ENCODE data around the gene SPINK14.

SPINK14 gene, protein sequence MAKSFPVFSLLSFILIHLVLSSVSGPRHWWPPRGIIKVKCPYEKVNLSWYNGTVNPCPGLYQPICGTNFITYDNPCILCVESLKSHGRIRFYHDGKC

DNA sequence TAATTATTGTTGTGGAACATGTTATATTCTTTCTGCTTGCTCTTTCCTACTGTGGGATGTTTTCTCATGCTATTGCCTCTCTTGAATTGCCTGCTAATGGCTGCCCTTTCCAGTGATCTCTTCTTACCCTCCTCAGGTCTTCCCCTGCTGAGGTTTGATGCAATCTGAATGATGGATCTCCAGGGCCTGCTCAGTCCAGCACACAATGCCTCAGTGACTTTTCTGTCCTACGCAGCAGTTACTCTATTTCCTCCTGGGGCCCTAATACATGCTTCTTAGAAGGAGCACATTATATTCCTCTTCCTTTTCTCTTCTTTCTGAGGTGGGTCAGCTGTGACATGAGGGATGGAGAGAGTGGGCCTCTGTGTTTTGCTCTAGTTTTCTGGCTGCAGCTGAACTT, at the start of gene SPINK14:
SPINK14 (plus strand) TSS at position 301 of the 400 bp plus-strand sequence. CDS start 1,187 bp downstream, outside the sequence.
- DNase-seq (ENCODE audit: low spot score), result no peak

DNA sequence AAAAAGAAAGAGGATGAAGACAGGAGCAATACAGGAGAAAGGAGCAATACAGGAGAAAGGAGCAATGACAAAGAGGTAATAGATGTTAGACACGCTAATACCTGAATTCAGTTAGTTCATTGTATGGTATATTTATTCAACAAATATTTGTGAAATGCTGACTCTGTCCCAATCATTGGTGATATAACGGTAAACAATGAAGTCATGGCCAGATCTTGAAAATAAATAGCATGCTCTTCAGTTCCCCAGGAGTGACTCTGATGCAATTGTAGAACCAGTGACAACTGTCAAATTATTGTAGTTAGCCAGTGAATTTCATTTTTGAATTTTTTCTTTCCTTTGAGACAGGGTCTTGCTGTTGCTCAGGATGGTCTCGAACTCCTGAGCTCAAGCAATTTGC, 48.0 kb upstream of the SPINK14 start:
- no peak for DNase-seq (ENCODE audit: low spot score)

DNA sequence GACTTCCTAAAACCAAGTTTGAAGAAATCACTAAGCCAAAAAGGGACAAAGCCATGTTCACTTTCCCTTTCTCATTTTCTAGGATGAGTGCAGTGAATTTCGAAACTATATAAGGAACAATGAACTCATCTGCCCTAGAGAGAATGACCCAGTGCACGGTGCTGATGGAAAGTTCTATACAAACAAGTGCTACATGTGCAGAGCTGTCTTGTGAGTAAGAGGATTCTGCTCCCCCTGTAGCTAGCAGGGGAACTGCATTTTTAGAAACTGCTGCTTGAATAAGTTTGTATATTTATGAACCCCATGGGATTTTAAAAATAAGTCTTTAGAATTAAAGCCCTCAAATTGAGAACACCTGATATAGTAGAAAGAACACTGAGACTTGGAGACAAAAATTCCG, 42.7 kb upstream of the SPINK14 start:
- peak; percentile 14 for DNase-seq (ENCODE audit: low spot score)

GRCh38 chr5:148135091-148136048, 33.0 kb upstream of the SPINK14 start:
- no peak for DNase-seq (ENCODE audit: low spot score)

DNA sequence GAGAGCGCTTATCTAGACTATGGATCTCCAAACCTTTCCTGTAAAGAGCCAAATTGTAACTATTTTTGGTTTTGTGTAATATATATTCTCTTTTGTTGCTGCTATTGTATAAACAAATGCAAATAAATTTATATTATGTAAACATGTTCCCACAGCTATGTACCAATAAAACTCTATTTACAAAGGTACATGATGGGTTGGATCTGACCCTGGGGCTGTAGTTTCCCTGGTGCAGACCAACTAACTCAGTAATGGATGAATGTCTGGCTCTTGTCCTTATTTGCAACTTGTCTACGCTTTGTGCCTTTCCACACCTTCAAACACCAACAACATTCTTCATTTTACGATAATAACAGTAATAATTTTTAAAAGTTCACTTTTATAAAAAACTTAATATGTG, 27.5 kb upstream of the SPINK14 start:
- DNase-seq (ENCODE audit: low spot score), result no peak

DNA sequence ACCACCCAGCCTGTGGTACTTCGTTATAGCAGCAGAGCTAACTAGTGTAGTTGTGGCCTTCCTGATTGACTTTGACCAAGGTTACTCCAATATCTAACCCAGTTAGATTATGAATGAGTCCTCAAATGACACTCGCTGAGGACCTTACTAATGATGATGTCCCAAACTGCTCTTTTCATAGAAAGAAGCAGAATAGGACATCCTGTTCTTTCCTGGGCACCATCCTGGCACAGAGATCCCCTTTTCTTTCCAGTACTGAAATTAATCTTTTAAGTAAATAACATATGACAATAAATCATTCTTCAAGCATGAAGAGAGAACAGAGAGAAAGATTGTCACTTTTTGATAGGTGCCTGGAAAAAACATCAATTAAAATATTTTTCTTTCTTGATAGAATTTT, 26.7 kb upstream of the SPINK14 start:
- no peak for DNase-seq (ENCODE audit: low spot score)

DNA sequence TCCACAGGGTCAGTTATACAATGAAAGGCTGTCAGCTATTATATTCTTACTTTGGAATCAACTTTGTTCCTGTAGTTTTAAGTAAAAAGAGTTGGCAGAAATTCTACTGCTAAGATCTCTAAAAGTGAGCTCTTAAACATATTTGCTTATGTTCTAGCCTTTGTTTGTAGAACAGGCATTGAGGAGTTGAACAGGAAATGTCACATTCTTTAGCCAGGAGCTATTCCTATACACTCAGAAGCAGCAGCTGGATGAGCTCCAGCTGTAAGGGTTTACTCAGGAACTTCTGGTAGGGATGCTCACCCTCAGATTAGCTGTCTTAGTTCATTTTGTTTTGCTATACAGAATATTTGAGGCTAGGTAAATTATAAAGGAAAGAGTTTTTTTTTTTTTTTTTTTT, 22.4 kb upstream of the SPINK14 start:
- DNase-seq (ENCODE audit: low spot score), result peak; percentile 17

DNA sequence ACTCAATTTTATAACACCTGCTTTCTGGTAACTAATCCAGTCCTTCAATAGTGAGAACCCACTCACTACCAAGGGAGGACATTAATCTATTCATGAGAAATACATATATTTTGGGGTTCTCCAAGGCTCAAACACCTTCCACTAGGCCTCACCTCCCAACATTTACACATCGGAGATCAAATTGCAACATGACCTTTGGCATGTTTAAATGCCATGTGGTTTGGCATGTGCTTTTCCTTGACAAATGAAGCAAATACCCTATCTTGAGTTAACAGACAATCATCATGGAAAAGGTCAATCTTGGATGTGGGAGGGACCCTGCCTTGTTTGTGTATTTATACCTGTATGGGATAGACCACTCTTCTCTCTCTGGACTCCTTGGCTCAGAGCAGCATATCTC, 21.9 kb upstream of the SPINK14 start:
- no peak for DNase-seq (ENCODE audit: low spot score)

DNA sequence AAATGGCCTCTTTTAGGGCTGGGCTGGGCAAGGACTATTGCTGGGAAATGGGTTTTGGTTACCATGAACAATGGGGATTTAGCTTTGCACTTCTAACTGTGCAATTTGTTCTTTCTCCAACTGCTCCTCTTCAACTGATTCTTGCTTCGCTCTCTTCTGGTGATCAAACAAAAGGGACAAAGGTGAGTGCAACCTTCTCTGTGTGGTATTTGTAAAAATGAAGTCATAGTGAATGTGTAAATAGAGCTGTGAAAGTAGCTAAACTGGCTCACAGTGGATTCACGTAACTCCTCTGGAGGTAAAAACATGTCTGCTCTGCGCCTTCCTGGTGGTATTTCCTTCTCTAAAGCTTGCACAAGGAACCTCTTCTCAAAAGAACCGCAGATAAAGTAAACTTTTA, 20.9 kb upstream of the SPINK14 start:
- DNase-seq (ENCODE audit: low spot score), result peak; percentile 23

GRCh38 chr5:148151872-148152271, 16.5 kb upstream of the SPINK14 start:
- DNase-seq (ENCODE audit: low spot score), result no peak

DNA sequence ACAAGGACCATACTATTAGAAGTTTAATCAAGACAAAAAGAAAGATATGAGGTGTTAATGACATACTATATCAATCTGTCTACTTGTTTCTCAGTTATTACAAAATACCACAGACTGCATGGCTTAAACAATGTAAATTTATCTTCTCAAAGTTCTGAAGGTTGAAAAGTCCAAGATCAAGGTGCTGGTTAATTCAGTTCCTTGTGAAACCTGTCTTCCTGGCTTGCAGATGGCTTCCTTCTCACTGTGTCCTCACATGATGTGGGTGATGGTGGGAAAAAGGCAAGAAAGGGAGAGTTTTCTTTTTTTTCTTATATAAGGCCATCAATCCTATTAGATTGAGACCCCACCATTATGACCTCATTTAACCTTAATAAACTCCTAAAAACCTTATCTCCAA, 15.6 kb upstream of the SPINK14 start:
- DNase-seq (ENCODE audit: low spot score), result no peak

GRCh38 chr5:148156609-148157008, 11.7 kb upstream of the SPINK14 start:
- DNase-seq (ENCODE audit: low spot score), result no peak

DNA sequence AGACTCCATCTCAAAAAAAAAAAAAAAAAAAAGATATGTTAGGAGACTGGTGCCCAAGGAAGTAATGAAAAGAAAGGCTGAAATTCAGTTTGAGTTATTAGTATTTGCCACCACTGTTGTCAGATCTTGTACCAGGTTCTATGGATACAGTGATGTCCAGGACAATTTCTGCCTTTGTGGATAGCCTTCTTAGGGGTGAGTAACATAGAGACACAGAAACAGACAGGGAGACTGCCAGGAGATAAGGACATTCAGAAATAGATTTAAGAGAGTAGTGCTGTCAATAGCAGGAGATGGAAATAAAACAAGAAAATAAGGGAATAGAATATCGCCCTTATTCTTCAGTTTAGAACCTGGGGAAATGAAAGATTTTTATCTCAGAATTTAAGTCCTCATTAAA, 6.3 kb upstream of the SPINK14 start:
- DNase-seq (ENCODE audit: low spot score), result no peak

DNA sequence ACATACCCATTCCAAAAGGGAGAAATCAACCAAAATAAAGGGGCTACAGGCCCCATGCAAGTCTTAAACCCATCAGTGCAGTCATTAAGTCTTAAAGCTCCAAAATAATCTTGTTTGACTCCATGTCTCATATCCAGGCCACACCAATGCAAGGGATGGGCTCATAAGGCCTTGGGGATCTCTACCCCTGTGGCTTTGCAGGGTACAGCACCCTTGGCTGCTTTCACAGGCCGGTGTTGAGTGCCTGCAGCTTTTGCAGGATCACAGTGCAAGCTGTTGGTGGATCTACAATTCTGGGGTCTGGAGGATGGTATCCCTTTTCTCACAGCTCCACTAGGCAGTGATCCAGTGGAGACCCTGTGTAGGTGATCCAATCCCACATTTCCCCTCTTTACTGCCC, 5.0 kb upstream of the SPINK14 start:
- DNase-seq (ENCODE audit: low spot score), result no peak

DNA sequence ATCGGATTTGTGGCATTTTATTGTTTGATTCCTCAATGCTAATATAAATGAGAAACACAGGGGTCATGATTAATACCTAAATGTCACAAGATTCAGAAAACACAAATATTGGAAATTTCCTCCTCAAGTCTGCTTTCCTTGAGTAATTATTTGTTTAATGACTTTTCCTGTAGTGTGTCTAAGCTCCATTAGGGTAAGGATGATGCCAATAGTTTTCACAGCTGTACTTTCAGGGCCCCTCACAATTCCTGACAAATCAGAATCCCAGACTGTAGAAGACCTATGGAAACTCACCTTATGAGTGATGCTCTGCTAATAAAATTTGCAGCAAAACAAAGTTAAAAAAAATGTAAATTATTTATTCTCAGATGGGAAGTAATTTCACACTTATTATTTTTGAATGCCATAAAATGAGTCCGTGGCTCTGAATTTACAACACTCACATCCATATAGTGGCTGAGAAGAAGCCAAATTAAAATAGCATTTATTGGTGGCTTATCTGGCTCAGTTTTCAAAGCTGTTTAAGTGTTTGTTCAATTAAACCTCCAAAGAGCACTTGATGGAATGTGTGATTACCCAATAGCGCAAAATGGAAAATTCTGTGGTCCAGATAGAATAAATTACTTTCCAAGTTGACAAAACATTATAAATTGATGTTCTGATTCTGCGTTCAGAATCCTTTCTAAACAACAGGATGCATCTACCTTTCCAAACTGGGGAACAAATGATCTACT, 1.6 kb upstream of the SPINK14 start:
- no peak for DNase-seq (ENCODE audit: low spot score)

- no peak for DNase-seq (ENCODE audit: low spot score)
These were observed 4.0 kb downstream of the SPINK14 start for GRCh38 chr5:148172377-148172776.

DNA sequence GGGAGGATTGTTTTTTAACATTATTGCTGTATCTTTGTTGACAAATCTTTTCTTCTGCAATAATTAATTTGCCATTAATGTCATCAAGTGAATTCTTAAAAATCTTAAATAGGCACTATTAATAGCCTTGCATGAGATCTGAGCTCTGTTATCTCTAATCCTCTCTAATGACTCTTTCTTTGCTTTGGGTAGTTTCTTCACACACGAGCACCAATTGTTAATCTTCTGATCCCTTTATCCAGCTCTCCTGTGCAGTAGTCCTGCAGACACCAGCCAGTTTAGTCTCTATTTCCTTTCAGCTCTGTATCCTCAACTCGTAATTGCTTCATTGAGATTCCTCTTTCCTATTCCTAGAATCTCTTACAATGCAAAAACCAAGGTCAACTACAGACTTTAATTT, 8.1 kb downstream of the SPINK14 start:
- DNase-seq (ENCODE audit: low spot score), result no peak

GRCh38 chr5:148177207-148177606, 8.9 kb downstream of the SPINK14 start:
- no peak for DNase-seq (ENCODE audit: low spot score)

- no peak for DNase-seq (ENCODE audit: low spot score)
These were observed 11.0 kb downstream of the SPINK14 start for GRCh38 chr5:148179234-148179824.

- no peak for DNase-seq (ENCODE audit: low spot score)
These were observed 18.1 kb downstream of the SPINK14 start for GRCh38 chr5:148186248-148187003.

GRCh38 chr5:148191010-148191409, 22.7 kb downstream of the SPINK14 start:
- DNase-seq (ENCODE audit: low spot score), result no peak

DNA sequence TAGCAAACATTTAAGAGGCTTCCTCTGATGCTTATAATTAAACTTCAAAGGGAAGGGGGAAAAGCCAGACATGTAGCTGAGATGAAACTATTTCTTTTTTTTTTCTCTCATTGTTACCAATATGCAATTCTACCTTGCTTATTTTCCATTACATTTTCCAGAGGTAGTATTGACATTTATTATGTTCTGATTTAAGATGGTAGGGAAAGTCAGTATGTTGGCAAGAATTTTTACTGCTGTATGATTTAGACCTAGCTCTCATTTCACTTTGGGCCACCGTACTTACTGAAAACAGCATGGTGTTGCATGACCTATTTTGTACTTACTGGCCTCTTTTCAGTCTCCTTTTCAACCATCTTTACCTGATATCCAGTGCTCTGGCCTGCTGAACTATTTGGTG, 24.9 kb downstream of the SPINK14 start:
- DNase-seq (ENCODE audit: low spot score), result no peak
